GM23248 (cell line): ENCODE data around the gene DNAH9.
"Not testable (repeated sequence)": the region's sequence is repeated elsewhere in the genome, so short reads cannot be mapped to it uniquely, and the experiment has no call there.

ENCODE experiments used
- EZH2 ChIP-seq: fragments of 200-600 bp; sonication (generic); IDR thresholded peaks from 2 replicates; pipeline ENCODE4 v1.6.1; 2018; ENCODE audit warnings: antibody characterized with exemption, mild to moderate bottlenecking; ENCODE audit not compliant: insufficient read depth, poor library complexity, severe bottlenecking
- EZH2phosphoT487 ChIP-seq: fragments of 200-600 bp; sonication (generic); IDR thresholded peaks from 2 replicates; pipeline ENCODE4 v1.6.1; 2018; ENCODE audit warnings: antibody characterized with exemption, moderate library complexity, mild to moderate bottlenecking, low read depth; ENCODE audit not compliant: insufficient read depth

- not testable (repeated sequence) for TF ChIP-seq EZH2, EZH2phosphoT487
Observed at GRCh38 chr17:11949571-11949970, 351.3 kb downstream of the DNAH9 start.
